ENCODE data around the gene TRPC4.

GRCh38 chr13:37748913-37749312, 120.7 kb downstream of the TRPC4 start:
- TF ChIP-seq, protein P1, sequence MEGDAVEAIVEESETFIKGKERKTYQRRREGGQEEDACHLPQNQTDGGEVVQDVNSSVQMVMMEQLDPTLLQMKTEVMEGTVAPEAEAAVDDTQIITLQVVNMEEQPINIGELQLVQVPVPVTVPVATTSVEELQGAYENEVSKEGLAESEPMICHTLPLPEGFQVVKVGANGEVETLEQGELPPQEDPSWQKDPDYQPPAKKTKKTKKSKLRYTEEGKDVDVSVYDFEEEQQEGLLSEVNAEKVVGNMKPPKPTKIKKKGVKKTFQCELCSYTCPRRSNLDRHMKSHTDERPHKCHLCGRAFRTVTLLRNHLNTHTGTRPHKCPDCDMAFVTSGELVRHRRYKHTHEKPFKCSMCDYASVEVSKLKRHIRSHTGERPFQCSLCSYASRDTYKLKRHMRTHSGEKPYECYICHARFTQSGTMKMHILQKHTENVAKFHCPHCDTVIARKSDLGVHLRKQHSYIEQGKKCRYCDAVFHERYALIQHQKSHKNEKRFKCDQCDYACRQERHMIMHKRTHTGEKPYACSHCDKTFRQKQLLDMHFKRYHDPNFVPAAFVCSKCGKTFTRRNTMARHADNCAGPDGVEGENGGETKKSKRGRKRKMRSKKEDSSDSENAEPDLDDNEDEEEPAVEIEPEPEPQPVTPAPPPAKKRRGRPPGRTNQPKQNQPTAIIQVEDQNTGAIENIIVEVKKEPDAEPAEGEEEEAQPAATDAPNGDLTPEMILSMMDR (IDR thresholded peaks at IDR 0.05): no peak
- no peak for TF ChIP-seq POLR2A (IDR thresholded peaks at IDR 0.05)
- no peak for TF ChIP-seq POLR2AphosphoS5 (IDR thresholded peaks at IDR 0.05)
